CD4-positive, alpha-beta T cell (primary cell): ENCODE data around the gene COX15. TPM values are rescaled to one million over a fixed set of nuclear protein-coding genes. Genes with fewer than 3 reads are reported as not detected.

Experiments
- ATAC-seq: fragments of 200-7000 bp; cut with Tn5 transposase; one replicate; pipeline ENCODE4 v1.10.0; 2022; ENCODE audit warnings: mild to moderate bottlenecking; ENCODE audit not compliant: poor library complexity
- CTCF ChIA-PET: fragments of 350-600 bp; sonication (Branson Sonifier 250); formaldehyde crosslinking; loops from one replicate; lab custom pipeline; 2021; ENCODE audit warnings: antibody characterized with exemption, inconsistent platforms; lab: Charles Lee
- POLR2A ChIA-PET: fragments of 350-600 bp; sonication (Branson Sonifier 250); formaldehyde crosslinking; loops from one replicate; lab custom pipeline; 2021; ENCODE audit warnings: antibody characterized with exemption, inconsistent platforms; lab: Charles Lee
- DNase-seq, 14 experiments: peaks; one replicate each; pipeline ENCODE4 v3.0.0-alpha.2; 2013 to 2020; ENCODE audit warnings: mixed read lengths in 2 of 14
- H3K27ac ChIP-seq, 2 donors: one replicate each; pipeline versions ENCODE4 v1.5.1 to v1.7.0; 2013; ENCODE audit warnings: low read length in 2 of 2, low read depth in 1 of 2, mild to moderate bottlenecking in 1 of 2
- H3K27me3 ChIP-seq, 2 experiments: 1 replicate in 1 of 2; 2 replicates in 1 of 2; pipeline versions ENCODE4 v1.6.1 to v1.7.0; 2013; ENCODE audit warnings: low read length in 2 of 2, control low read depth in 1 of 2, mild to moderate bottlenecking in 1 of 2, moderate library complexity in 1 of 2; ENCODE audit not compliant: insufficient read depth in 2 of 2, control insufficient read depth in 1 of 2
- H3K36me3 ChIP-seq: one replicate; pipeline ENCODE4 v1.6.1; 2013; ENCODE audit warnings: low read length, control low read depth; ENCODE audit not compliant: insufficient read depth
- H3K4me1 ChIP-seq: one replicate; pipeline ENCODE4 v1.6.1; 2013; ENCODE audit warnings: low read length, control low read depth; ENCODE audit not compliant: insufficient read depth
- H3K4me3 ChIP-seq: one replicate; pipeline ENCODE4 v1.5.1; 2013; ENCODE audit warnings: mild to moderate bottlenecking, low read length, moderate library complexity
- H3K9me3 ChIP-seq, 2 experiments: 1 replicate in 1 of 2; 2 replicates in 1 of 2; pipeline versions ENCODE4 v1.6.1 to v1.7.0; 2013; ENCODE audit warnings: low read length in 2 of 2, mild to moderate bottlenecking in 2 of 2, control low read depth in 1 of 2, moderate library complexity in 1 of 2; ENCODE audit not compliant: control insufficient read depth in 1 of 2, insufficient read depth in 1 of 2
- H3K27ac Mint-ChIP-seq: one replicate; pipeline ENCODE4 v1.8.0; 2020; ENCODE audit warnings: mixed read lengths
- H3K27me3 Mint-ChIP-seq: one replicate; pipeline ENCODE4 v1.8.0; 2021; ENCODE audit warnings: mixed read lengths
- H3K36me3 Mint-ChIP-seq: one replicate; pipeline ENCODE4 v1.8.0; 2021; ENCODE audit warnings: low read depth, mixed read lengths
- H3K4me1 Mint-ChIP-seq: one replicate; pipeline ENCODE4 v1.8.0; 2021; ENCODE audit warnings: low read depth, mixed read lengths
- H3K4me3 Mint-ChIP-seq: one replicate; pipeline ENCODE4 v1.8.0; 2020; ENCODE audit warnings: mild to moderate bottlenecking, mixed read lengths
- H3K9me3 Mint-ChIP-seq: one replicate; pipeline ENCODE4 v1.8.0; 2020; ENCODE audit warnings: mixed read lengths
- intact Hi-C, 2 experiments: fragments of 100-400 bp; cut with DNase I in 1 of 2; cut with micrococcal nuclease in 1 of 2; formaldehyde crosslinking; loops; one replicate each; pipeline versions ENCODE4 v1.15.1 to v1.9.0; 2023 to 2025; cut with DNase I, micrococcal nuclease
- total RNA-seq, 174 experiments: library from RNA in 2 of 174; stranded (reverse) in 2 of 174; gene quantifications; one replicate each; pipeline ENCODE4 v1.2.3 and lab custom pipeline; 2021 to 2026
- TF ChIP-seq, protein P1 (sequence below): fragments of 200-600 bp; IDR thresholded peaks from one replicate; pipeline ENCODE4 v1.8.0; 2022; ENCODE audit warnings: antibody characterized with exemption, mild to moderate bottlenecking

COX15 gene
- total RNA-seq, 2 experiments from 2014 or later: 7.7 to 7.9 TPM

DNA sequence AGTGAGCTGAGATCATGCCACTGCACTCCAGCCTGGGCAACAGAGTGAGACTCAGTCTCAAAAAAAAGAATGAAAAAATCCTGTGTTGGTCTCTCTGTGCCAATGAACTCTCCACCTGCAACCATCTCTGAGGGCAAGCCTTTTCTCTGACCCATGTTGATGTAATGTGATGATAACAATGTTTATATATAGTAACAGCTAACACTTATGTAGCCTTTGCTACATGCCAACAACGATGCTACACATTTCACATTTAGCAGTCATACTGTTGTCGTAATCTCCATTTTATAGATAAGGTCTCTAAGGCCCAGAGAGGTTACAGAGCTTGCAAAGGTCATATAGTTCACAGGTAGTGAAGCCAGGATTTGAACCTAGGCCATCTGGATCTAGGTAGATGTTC is 11.5 kb downstream of the COX15 start:
- Mint-ChIP-seq H3K9me3 (no peaks in the 10 kb centered on the region), H3K27ac (no peak overlapping the region), H3K36me3 (peaks cover 89% of the 10 kb centered on the region), H3K27me3 (no peaks in the 10 kb centered on the region), H3K4me1 (no peaks in the 10 kb centered on the region), H3K4me3 (no peak overlapping the region)
- TF ChIP-seq, protein P1, sequence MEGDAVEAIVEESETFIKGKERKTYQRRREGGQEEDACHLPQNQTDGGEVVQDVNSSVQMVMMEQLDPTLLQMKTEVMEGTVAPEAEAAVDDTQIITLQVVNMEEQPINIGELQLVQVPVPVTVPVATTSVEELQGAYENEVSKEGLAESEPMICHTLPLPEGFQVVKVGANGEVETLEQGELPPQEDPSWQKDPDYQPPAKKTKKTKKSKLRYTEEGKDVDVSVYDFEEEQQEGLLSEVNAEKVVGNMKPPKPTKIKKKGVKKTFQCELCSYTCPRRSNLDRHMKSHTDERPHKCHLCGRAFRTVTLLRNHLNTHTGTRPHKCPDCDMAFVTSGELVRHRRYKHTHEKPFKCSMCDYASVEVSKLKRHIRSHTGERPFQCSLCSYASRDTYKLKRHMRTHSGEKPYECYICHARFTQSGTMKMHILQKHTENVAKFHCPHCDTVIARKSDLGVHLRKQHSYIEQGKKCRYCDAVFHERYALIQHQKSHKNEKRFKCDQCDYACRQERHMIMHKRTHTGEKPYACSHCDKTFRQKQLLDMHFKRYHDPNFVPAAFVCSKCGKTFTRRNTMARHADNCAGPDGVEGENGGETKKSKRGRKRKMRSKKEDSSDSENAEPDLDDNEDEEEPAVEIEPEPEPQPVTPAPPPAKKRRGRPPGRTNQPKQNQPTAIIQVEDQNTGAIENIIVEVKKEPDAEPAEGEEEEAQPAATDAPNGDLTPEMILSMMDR: no peak
- intact Hi-C loops: no loop called here
- H3K9me3 ChIP-seq: no peaks in the 10 kb centered on the region
- ATAC-seq (no peak), DNase-seq (no peak)
- CTCF ChIA-PET: no interaction called here
- H3K36me3 ChIP-seq: peaks cover 89% of the 10 kb centered on the region
- H3K27me3 ChIP-seq: no peaks in the 10 kb centered on the region
- POLR2A ChIA-PET: no interaction called here
- no peaks in the 10 kb centered on the region for H3K4me1 ChIP-seq
- no peak overlapping the region for H3K4me3 ChIP-seq
- H3K27ac ChIP-seq: no peak overlapping the region

DNA sequence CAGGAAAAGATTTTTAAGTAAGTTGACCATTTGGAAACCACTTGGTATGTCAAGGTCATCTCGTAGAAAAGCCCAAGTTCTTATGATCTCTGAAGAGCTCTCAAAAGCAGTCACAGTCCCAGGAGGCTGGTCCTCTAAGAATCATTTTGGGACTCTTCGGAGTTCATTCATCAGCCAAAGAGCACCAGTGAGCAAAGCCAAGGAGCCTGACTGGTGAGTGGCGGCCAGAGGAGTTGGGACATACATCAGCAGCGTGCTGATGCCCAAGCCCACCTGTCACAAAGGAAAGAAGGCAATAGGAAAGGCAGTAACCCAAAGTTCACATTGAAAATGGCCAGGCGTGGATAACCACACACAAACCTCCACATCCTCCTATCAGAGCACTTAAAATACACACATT is 17.5 kb downstream of the COX15 start:
- Mint-ChIP-seq H3K4me1 (no peaks in the 10 kb centered on the region), H3K27ac (no peak overlapping the region), H3K27me3 (no peaks in the 10 kb centered on the region), H3K9me3 (no peaks in the 10 kb centered on the region), H3K4me3 (no peak overlapping the region), H3K36me3 (peaks cover 76% of the 10 kb centered on the region)
- CTCF ChIA-PET: interaction anchor here (0.7 kb wide), 1 partner anchor 322 kb away, joined by 3 read pairs; no protein-coding TSS in a partner anchor
- Histone ChIP-seq H3K4me3 (no peak overlapping the region), H3K9me3 (no peaks in the 10 kb centered on the region), H3K36me3 (peaks cover 72% of the 10 kb centered on the region), H3K27ac (no peak overlapping the region), H3K4me1 (no peaks in the 10 kb centered on the region), H3K27me3 (no peaks in the 10 kb centered on the region)
- intact Hi-C loops: loop anchor here in 1 of 2 experiments (5.0 kb wide), 1 partner anchor 92 kb away; the partner anchor contains the start of gene SLC25A28
- TF ChIP-seq, protein P1: no peak
- ATAC-seq (no peak), DNase-seq (no peak)
- POLR2A ChIA-PET: no interaction called here

DNA sequence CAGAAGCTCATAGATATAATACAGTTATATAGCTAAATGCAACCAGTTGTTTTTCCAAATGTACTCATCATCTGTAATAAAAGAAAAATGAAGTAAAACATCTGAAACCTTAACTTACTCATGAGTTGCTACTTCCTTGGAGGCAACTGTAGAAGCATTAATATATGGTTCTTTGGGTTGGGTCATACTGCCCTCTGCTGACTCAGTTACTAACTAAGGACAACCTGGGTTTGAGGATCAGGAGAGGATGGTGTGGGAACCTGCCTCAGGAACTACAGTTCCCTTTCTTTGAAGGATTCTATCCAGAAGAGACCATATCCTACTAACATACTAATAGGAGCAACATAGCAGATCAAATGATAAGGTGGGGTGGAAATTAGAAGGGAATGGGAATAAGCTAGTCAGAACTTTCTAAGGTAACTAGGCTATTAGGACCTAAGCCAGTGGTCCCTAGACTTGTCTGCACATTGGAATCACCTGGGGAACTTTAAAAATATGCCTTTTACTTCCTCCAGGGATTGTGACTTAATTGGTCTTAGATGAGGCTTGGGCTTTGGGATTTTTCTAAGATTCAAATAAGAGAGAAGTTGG is 20.7 kb downstream of the COX15 start:
- TF ChIP-seq, protein P1: peak; percentile 59
- CTCF ChIA-PET: no interaction called here
- peaks cover 66% of the 10 kb centered on the region for H3K36me3 Mint-ChIP-seq
- H3K4me3 ChIP-seq: no peak overlapping the region
- H3K9me3 ChIP-seq: no peaks in the 10 kb centered on the region
- intact Hi-C loops: loop anchor here (1.0 to 5.0 kb wide), 5 partner anchors 89 to 318 kb away; partner anchors contain the start of gene SLC25A28 (in 1 of the 2)
- peak in 4 of 14 experiments; percentile 40 to 67 (median 55) for DNase-seq
- POLR2A ChIA-PET: interaction anchor here (1.4 kb wide), 1 partner anchor 21 kb away, joined by 3 read pairs; the partner anchor contains the start of genes COX15 and CUTC
- no peak overlapping the region for H3K4me3 Mint-ChIP-seq
- H3K9me3 Mint-ChIP-seq: no peaks in the 10 kb centered on the region
- H3K4me1 ChIP-seq: no peaks in the 10 kb centered on the region
- peak; percentile 69 for ATAC-seq
- H3K27ac ChIP-seq: no peak overlapping the region
- no peaks in the 10 kb centered on the region for H3K27me3 Mint-ChIP-seq
- H3K36me3 ChIP-seq: peaks cover 48% of the 10 kb centered on the region
- H3K27me3 ChIP-seq: no peaks in the 10 kb centered on the region
- no peak overlapping the region for H3K27ac Mint-ChIP-seq
- no peaks in the 10 kb centered on the region for H3K4me1 Mint-ChIP-seq
